HG03095 (cell line): ENCODE results near the gene ELOB.

Experiments used
- ATAC-seq: cut with Tn5 transposase; IDR thresholded peaks from one replicate; pipeline ENCODE4 v1.9.1; 2021; ENCODE audit warnings: moderate library complexity; ENCODE audit not compliant: unreplicated experiment

ELOB gene

DNA sequence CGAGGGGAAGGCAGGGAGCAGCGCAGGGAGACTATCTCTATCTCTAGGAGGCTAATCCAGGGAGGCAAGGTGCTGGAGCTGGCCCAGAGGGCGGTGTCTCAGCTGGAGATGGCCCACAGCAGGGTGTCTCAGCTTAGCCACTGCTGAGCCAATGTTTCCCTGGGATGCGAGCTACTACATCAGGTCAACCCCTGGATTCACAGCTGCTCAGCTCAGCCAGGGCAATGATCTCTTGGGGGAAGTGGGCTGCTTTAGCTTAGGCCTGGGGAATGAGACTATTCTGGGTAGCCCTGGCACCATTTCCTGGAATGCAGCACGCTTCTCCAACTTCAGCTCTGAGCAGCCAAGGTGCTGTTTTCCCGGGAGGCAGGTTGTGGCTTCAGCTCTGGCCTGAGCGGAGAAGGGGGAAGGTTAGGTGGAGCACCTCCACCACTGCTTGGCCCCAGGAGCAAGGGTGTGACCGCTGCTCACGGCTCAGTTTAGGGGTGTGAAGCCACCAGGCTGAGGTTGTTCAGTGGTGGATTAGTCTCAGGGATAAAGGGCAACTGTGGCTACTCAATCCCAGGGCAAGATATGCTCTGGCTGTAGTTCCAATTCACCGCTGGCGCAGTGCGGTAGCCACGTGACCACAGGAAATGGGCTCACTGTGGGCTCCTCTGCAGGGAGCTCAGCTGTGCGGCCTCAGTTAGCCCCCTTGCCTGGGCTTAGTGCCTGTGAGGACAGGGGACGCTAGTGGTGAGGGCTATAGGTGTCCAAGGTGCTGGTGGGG is 34.8 kb upstream of the ELOB start:
- ATAC-seq = no peak

DNA sequence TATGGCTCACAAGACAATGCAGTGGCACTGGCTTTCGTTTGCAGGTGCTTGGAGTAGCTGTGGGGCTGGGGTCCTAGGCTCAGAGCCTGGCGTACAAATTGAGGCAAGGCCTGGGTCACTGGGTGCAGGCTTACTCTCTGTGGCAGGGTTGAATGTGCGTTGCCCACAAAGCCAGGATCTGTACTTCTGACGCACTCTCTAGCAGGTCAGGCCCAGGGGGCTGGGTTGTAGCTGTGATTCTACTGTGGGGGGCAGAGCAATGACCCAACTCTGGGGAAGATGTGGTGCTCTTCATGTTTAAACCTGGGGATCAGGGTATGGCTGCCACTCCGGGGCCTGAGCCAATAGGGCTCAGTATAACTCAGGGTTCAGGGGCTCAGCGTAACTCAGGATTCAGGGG is 33.6 kb upstream of the ELOB start:
- no peak for ATAC-seq

DNA sequence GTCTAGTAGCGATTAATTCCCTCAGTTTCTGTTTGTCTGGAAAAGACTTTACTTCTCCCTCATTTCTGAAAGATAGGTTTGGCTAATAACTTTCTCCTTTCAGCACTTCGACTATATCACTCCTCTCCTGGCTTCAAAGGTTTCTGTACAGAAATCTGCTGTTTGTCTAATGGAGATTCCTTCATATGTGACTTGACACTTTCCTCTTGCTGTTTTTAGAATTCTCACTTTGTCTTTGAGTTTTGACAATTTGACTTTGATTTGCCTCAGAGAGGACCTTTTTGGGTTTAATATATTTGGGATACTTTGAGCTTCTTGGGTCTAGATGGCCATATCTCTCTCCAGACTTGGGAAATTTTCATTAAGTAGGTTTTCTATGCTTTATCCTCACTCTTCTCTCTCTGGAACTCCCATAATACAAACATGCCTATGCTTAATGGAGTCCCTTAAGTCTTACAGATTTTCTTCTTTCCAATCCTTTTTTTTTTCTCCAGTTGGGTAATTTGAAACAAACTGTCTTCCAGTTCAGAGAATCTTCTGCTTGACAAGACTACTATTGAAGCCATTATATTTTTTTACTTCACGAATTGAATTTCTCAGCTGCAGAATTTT is 32.2 kb upstream of the ELOB start:
- ATAC-seq = no peak

DNA sequence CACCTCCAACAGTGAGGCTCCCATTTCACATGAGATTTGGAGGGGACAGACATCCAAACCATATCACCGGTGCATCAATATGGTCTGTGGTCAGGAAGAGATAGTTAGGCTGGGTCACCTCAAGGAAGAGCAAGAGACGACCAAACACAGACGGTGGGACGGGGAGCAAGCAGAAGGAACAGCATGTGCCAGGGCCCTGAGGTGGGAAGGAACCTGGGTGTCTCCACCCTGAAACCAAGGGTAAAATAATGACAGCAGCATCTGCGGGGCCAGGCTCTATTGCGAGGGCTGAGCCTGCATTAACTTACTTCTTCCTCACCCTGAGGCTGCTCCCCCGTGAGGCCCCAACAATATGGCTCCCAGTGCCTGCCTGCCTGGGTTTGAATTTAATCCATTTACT is 31.1 kb upstream of the ELOB start:
- ATAC-seq = no peak

DNA sequence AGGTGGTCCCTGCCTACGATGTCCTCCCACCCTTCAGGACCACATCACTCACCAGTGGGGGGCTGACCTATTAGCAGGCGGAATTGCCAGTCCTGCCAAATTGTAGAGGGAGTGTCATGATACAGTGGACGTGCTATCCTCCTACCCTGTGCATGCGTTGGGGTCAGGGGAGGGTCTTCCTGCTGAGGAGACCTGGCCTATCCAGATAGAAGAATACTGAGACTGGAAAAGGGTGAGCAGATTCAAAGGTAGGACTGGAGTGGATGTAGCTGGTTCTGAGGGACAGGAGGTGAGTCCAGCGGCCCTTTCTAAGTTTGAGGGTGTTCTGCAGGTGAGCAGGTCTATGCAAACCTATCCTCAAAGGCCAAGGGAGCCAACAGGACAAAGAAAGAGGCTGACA is 29.2 kb upstream of the ELOB start:
- ATAC-seq = no peak

DNA sequence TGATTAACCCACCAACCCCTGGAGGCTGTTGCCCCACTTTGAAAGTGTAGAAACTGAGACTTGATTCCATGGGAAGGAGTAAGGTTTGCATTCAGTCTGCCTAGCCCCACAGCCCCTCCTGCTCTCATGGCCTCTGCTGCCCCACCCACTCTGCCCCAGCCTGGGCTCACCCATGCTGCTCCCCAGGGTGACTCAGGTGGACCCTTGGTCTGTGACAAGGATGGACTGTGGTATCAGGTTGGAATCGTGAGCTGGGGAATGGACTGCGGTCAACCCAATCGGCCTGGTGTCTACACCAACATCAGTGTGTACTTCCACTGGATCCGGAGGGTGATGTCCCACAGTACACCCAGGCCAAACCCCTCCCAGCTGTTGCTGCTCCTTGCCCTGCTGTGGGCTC is 27.6 kb upstream of the ELOB start:
- ATAC-seq = no peak

DNA sequence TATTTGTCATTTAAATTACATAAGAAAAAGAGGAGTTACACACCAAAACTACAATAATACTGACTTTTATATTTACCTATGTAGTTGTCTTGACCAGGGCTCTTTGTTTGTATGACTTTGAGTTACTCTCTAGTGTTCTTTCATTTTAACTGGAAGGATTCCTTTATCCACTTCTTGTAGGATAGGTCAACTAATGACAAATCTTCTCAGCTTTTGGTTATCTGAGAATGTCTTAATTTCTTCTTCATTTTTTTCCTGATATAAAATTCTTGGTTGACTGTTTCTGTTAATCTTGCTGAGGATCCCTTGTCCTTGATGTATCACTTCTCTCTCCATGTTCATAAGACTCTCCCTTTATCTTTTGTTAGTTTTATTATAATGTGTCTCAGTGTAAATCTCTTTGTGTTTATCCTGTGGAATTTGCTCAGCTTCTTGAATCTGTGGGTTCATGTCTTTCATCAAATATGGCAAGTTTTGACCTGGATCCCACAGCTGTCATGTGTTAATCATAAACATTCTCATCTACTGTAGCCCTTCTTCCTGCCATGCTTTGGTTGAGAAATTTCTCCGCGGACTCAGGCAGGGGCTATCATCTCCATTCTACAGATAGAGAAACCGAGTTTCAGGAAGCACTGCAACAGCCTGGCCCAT is 26.6 kb upstream of the ELOB start:
- no peak for ATAC-seq

DNA sequence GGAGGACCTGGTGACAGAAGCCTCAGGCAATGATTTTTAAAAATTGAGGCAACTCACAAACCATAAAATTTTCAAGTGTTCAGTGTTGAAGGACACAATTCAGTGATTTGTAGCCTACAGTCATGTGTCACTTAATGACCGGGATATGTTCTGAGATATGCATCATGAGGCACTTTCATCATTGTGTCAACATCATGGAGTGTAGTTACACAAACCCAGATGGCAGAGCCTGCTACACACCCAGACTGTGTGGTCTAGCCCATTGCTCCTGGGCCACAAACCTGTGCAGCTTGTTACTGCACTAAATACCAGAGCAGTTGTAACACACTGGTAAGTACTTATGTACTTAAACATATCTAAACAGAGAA is 22.8 kb upstream of the ELOB start:
- ATAC-seq = no peak

DNA sequence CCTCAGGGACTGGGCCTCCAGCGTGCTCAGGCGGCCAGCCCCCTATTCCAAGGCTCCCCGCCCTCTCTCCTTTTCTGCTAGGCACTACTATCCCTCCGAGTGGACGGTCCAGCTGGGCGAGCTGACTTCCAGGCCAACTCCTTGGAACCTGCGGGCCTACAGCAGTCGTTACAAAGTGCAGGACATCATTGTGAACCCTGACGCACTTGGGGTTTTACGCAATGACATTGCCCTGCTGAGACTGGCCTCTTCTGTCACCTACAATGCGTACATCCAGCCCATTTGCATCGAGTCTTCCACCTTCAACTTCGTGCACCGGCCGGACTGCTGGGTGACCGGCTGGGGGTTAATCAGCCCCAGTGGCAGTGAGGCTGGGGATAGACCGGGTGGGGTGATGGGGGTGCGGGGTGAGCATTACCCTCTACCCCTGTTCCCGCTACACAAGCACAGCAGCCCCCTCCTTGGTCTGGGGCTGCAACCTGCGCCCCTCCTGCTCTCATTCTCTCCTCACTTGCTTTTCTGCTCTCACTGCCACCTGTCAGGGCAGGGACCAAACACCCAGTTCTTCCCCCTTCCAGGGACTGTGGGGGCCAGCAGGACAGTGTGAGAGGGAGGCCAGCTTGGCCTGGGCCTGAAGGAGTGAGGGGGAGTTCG is 22.3 kb upstream of the ELOB start:
- no peak for ATAC-seq

DNA sequence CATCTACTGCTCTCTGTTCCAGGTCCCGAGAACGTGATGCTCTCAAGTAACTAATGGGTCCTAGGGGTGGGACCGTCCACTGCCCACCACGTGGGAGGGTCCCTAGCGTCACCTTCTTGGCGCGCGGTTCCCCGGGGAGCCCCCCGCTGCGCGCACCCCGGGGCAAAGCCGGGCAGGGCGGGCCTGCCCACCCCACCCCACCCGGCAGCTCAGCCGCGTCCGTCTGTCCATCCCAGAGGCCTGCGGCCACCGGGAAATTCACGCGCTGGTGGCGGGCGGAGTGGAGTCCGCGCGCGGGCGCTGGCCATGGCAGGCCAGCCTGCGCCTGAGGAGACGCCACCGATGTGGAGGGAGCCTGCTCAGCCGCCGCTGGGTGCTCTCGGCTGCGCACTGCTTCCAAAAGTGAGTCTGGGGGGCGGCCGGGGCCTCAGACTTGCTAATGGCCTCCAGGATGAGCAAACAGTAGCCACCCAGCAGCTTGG is 21.7 kb upstream of the ELOB start:
- ATAC-seq = no peak

DNA sequence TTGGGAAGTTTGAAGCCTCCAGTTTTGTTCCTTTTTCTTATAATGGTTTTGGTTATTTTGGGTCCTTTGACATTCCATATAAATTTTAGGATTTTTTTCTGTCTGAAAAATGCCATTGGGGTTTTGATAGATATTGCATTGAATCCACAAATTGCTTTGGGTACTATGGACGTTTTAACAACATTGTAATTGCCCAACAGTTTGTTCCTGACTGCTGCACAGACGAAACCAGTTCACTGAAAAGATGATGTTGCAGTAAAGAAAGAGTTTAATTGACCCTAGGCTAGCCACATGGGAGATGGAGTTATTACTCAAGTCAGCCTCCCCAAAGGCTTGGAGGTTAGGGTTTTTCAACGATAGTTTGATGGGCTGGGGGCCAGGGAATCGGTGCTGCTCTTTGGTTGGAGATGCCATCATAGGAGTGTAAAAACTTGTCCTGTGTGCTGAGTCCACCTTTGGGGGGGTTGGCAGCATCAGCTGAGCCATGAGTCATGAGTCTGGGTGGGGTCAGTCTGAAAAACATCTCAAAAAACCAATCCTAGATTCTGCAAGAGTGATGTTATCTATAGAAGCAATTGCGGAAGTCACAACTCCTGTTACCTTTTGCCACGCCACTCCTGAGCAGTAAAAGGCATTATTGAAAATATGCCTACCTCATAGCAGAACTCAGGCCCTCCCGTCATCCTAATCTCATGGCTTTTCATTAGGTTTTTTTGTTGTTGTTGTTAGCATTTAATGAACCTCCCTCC is 18.5 kb upstream of the ELOB start:
- ATAC-seq = no peak

DNA sequence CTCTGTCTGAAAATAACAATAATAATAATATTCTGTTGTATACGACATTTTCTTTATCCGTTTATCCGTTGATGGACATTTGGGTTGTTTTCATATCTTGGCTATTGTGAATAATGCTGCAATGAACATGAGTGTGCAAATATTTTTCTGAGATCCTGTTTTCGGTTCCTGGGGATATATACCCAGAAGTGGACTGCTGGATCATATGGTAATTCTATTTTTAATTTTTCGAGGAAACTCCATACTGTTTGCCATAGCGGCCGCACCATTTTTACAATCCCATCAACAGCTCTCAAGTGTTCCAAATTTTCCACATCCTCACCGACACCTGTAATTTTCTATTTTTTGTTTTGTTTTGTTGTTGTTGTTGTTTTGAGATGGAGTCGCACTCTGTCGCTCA is 15.9 kb upstream of the ELOB start:
- ATAC-seq = no peak

DNA sequence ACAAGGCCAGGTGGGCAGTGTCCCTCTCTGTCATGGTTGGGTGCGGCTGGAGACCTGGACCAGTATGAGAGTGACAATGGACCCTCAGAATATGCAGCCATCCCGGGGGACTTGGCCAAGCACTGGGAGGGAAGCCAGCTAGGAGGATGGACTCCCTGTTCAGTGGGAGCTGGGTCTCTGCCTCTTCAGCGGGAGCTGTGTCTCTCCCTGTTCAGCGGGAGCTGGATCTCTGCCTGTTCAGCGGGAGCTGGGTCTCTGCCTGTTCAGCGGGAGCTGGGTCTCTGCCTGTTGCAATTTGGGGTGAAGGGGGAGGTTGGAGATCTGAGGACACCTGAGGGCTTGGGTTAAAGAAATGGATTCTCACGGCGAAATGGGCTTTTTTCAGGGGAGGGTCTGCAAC is 14.1 kb upstream of the ELOB start:
- no peak for ATAC-seq

DNA sequence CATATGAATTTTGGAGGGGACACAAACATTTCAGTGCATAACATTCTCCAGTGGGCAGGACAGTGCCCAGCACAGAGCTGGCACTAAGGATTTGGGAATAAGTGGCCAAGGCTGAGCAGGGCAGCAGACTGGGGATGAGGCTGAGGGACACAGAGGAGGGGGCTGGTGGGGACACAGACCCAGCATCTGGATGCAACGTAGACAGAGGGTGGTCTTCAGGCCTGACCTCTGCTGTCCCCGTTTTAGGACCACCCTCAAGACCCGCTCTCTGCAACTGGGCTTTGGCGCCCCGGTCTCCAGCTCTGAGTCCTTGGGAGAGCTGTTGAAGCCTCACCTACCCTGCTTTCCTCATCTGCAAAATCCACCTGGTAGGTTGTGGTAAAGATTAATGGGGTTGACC is 13.6 kb upstream of the ELOB start:
- ATAC-seq = no peak

DNA sequence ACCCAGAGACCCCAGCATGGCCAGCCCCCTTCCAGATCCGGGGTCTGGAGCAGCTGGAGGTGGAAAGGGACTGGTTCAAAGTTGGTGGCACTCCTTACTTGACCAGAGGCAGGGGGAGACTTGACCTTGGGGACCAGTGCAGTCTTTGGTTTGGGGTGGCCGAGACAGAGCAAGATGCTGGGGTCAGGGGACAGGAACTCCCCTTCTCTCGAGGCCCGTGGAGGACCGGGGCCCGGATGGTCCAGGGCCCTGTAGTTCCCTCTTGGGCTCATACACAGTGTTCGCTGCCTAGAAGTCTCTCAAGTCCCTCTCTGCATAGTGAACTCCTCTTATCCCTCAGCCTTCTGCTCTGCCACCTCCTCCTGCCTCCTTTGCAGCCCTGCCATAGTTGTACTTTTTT is 10.9 kb upstream of the ELOB start:
- ATAC-seq = no peak

DNA sequence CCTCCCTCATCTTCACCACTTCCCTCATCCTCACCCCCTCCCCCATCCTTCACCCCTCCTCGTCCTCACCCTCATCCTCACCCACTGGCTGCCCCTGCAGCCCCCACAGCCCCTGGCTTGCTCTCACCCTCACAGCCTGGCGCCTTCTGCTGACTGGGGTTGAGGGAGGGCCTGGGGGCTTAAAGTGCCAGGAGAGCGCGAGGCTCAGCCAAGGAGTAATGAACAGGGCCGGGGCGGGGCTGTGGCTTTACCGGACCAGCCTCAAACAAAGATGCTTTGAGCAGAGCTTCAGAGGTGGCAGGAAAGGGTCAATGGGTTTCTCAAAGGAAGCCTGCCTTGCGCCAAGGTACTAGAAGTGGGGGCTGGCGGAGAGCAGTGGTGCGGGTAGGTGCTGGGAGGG is 10.3 kb upstream of the ELOB start, which contains the start of gene PRSS33:
Gene PRSS33 (minus strand): TSS at position 155 of the 400 bp plus-strand sequence. CDS start 1,013 bp downstream, outside the sequence.
- no peak for ATAC-seq

DNA sequence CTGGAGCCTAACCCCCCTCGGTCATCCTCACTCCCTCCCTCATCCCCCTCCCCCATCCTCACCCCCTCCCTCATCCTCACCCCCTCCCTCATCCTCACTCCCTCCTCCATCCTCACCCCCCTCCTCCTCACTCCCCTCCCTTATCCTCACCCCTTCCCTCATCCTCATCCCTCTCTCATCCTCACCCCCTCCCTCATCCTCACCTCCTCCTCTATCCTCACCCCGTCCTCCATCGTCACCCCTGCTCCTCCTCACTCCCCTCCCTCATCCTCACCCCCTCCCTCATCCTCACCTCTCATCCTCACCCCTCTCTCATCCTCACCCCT is 9.7 kb upstream of the ELOB start:
- ATAC-seq = no peak

DNA sequence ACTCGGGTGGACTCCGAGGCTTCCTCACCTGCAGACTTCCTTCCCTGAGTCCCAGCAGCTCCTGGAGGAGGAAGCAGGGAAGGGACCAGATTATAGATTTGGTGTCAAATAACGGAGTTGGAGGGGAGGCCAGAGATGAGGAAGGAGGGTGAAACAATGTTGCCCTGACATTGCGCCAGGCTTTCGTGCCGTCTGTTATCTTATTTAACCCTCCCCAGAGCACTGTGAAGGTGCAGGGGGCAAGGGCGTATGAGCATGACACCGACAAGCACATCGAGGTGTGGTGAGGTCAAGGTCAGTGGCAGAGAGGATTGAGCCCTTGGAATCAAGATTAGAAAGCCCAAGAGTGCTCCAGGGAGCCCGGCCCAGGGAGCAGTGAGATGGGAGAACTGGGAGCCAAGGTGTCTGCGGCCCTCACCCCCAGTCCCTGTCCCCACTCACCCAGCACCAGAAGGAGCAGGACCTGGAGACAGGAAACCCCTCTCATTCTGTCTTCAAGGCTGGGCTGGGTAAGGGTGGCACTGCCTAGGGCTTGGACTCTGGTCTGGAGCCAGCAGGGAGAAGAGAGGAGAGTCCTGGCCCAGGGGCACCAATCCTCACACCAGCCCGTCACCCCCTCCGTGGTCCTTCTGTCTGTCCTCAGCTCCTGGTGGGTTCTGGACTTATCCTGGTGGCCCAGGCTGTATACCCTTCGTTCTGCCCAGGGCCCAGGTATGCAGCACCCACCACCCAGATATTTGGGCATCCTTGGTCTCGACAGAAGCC is 9.2 kb upstream of the ELOB start:
- no peak for ATAC-seq

DNA sequence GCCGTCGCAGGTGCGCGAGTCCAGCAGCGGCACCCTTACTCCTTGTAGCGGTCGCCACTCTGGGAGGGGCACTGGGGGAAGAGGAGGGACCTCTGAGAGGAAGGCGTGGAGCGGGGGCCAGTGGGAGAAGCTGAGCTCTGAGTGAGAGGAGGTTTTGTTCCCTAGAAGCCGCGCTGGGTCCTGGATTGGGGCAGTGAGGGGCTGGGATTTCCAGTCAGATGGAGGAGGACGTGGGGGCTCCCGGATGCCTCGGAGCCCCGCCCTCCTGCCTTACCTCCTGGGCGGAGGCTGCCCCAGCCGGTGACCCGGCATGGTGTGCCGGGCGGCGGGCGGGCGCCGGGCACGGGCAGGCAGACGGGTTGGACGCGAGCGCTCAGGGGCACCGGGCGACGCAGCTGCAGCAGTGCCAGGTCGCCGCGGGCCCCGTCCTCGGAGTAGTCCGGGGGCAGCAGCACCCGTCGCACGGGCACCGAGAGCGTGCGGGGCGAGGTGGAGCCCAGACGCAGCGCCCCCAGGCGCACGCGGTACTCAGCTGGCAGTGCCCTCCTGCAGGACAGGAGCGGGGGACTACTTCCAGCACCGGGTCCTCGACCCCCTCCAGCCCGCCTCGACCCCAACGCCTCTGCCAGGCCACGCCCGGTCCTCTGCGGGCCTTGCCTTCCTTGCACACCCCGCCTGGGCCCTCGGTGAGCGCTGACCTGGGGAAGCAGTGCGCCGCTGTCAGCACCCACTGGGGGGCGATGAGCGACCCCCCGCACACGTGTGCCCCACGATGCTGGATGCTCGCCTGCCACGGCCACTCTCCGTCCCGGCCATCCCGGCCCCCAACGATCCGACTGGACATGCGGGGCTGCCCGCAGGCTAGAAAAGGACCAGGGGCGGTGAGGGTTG is 8.3 kb upstream of the ELOB start:
- ATAC-seq = no peak
